Measurements from ENCODE around the gene ITM2C.

Gene ITM2C

DNA sequence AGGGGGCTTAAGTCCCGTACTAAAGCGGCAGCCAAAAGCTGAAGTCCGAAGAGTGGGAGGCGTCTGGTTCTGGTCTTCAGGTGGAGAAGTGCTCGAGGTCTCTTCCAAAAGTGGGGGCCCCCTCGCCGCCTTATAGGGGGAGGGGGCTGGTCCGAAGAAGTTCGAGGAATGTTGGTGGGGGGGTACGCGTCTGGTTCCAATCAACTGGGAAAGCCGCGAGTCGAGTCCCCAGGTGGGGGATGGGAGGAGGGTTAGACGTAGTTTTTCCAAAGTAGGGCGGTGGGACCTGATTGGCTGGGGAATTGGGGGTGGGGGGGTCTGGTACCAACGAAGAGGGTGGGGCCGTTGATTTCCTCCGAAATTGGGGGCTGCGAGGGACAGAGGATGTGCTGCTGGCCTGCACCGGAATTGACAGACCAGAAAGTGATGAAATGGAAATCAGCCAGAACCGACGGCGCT is 594 bp downstream of the ITM2C start:
- DNase-seq, result no peak
- TF ChIP-seq GATA1 (IDR thresholded peaks at IDR 0.05; ENCODE audit: low read depth, low read length) (no peak), POLR2A (IDR thresholded peaks at IDR 0.05; ENCODE audit: low read length) (no peak)

DNA sequence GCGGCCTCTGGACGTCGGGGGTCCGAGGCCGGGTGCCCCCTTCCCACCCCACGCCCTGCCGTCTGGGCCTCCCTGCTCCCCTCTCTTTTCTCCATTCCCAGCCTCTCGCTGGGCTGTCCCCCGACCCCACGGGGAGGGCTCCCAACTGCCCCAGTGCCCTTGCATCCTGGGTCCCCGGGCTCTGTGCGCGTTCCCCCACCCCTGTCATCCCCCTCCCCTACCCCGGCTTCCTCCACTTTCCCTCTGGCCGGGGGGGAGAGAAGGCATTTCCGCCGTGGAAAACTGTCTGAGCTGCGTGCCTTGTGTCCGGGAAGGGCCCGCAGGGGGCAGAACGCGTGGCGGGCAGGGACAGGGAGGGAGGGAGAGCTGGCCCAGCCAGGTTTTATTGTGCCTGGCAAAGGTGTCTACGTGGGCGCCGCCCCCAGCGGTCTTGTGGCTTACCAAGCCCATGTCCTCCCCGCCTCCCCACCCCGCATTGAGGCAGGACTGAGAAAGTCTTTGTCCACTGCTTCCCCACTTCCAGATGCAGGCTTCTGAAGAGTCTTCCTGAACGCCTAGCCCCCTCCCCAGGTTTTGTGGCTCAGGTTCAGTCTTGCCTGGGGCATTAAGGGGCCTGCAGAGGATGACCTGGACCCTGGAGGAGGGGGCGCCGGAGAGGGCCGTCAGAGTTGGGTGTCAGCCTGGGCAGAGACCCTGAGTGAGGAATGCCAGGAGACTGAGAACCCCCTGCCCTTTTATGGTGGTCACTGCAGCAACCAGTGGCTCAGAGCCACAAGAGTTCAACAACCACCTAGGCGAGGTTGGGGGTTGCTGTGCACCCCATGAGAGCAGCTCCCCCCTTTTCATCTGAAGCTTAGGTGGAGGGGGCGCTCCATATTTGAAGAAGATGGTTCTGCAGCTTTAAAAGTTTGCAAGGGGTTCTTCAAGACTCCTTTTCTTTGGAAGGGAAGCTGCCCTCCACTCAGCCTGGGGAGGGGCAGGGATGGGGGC is 1.3 kb downstream of the ITM2C start:
- no peak for DNase-seq
- TF ChIP-seq POLR2A (IDR thresholded peaks at IDR 0.05; ENCODE audit: low read length) (no peak), GATA1 (IDR thresholded peaks at IDR 0.05; ENCODE audit: low read depth, low read length) (no peak)

DNA sequence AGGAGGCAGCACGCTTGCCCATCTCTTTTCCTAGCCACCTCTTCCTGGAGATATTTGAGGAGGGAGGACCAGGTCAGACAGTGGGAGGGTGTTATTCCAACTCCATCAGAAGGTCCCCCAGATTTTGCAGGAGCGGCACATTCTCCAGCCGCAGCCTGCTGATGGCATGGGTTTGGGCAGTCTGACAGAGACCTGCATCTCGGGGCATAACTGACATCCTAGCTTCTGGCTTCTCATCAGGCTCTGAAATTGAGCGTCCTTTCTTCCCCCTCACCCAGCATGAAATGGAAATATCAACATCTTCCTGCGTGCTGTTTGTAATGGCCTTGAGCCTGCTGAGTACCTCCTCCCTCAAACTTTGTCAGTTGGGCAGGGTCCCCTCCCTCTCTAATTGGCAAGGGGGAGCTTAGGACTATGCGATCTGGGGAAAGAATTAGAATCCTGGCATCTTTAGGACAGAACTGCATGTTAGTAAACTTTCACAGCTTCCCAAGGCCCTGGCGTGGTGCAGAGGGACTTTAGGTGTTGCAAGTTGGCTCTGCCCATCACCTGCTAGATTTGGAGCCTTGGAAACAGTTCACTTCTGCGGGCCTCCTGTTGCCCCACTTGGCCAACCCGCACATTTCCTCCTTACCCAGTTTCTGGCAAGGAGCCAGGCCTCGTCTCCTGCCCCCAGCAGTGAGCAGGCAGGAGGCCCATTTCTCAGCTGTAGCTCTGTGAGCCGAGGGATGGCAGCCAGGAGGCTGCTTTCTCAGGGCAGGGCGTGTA is 2.2 kb downstream of the ITM2C start:
- DNase-seq, result peak in 1 of 2 experiments; percentile 15
- TF ChIP-seq GATA1 (IDR thresholded peaks at IDR 0.05; ENCODE audit: low read depth, low read length) (no peak), POLR2A (IDR thresholded peaks at IDR 0.05; ENCODE audit: low read length) (no peak)

DNA sequence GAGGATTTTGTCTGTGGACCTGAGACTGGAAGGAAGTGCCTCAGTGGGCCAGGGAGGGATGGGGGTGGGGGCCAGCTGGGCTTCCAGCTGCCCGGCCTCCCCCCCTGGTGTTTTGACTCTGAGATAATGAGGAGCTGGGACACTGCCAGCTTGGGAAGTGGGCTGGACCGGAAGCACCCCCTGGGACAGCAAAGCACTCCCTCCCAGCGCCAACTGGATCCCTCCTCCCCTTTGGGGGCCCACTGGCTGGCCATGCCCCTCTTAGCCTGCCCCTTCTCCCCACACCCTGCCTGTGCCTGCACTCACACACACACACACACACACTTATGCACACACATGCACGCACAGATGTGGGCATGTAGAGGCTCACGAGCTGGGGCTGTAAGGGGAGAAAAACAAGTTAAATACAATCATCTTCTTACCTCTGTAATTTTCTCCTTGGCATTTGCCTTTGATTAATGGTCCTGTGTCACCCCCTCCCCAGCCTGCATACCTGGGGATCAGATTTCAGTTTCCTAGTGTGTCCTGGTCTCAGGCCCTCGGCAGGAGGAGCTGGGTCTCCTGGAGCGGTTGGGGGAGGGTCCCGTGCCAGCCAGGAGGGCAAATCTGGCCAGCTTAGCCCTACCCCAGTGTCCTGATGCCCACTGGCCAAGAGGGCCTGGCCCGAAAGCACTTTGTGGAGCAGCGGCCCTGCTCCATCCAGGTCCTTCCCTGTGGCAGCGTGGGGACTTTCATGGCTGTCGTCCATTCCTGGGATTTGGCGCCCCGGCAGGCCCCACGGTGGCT is 3.6 kb downstream of the ITM2C start:
- TF ChIP-seq GATA1 (IDR thresholded peaks at IDR 0.05; ENCODE audit: low read depth, low read length) (no peak), POLR2A (IDR thresholded peaks at IDR 0.05; ENCODE audit: low read length) (no peak)

DNA sequence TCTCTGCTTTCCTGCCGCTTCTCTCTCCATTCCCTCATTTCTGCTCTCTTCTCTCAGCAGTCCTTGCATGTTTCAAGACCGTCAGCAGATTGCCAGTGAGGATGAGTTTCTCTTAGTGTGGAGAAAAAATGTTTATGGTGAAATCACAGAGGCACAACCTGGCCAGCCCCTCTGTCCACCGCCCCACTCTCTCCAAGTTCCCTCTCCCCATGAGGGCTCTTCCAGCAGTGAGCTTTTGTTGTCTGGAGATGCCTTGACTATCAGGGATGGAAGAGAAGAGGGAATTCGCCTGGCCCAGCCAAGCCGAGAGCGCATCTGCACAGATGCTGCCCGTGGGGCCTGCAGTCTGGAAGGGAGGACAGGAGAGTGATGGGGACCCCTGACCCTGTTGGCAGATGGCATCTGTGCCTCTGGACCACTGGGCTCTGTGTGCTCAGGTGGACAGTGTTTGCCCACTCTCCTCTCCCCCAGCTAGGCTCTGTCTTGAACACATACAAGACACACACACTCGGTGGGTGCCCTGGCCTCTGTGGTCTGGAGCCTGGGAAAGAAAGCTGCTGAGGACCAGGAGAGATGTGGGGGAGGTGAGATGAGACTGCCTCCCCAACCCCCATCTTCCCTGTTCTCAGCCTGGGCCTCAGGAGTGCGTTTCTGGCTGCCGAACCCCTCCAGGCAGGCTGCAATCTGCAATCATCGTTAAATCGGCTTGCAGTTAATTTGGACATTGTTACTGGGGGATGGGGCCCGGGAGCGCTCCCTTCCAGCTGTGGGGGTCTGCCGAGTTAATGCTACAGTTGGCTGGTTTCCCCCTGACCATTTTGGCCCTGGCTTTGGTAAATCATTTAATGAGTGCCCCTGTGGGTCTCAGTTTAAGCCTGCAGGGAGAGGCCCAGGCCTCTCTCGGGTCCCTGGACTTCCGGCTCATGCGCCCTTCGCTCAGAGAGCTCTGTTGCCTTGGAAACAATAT is 4.5 kb downstream of the ITM2C start:
- DNase-seq, result no peak
- TF ChIP-seq POLR2A (IDR thresholded peaks at IDR 0.05; ENCODE audit: low read length) (no peak), GATA1 (IDR thresholded peaks at IDR 0.05; ENCODE audit: low read depth, low read length) (no peak)

More for the DNA sequence above, 3.6 kb downstream of the ITM2C start:
- DNase-seq, result no peak

DNA sequence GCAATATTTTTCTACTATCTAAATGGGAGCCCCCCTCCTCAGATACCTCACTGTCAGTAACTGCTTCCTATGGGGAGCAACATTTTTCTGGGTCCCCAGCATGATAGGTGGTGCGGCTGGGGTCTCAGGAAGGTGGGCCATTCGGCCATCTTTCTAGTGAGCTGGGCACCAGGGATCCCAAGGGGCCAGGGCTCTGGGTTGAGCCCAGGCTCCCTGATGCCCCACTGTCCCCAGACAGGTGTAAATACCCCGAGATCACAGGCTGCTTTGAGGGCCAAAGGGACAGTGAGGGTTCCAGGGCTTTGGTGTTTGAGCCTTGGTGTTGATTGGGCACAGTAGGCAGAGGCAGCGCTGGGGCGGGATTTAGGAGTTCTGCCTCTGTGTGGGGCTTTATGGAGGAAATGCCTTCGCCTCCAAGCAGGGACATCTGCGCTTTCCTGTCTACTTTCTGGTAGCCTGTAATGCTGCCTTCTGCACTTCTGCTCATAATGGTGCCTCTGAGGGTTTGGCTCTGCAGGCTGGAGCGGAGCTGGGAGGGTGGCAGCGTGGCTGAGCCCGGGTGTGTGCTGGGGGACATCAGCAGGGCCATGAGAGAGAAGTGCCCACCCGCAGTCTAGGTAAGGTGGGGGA is 5.3 kb downstream of the ITM2C start:
- DNase-seq, result no peak
- TF ChIP-seq GATA1 (IDR thresholded peaks at IDR 0.05; ENCODE audit: low read depth, low read length), result no peak
- no peak for TF ChIP-seq POLR2A (IDR thresholded peaks at IDR 0.05; ENCODE audit: low read length)

DNA sequence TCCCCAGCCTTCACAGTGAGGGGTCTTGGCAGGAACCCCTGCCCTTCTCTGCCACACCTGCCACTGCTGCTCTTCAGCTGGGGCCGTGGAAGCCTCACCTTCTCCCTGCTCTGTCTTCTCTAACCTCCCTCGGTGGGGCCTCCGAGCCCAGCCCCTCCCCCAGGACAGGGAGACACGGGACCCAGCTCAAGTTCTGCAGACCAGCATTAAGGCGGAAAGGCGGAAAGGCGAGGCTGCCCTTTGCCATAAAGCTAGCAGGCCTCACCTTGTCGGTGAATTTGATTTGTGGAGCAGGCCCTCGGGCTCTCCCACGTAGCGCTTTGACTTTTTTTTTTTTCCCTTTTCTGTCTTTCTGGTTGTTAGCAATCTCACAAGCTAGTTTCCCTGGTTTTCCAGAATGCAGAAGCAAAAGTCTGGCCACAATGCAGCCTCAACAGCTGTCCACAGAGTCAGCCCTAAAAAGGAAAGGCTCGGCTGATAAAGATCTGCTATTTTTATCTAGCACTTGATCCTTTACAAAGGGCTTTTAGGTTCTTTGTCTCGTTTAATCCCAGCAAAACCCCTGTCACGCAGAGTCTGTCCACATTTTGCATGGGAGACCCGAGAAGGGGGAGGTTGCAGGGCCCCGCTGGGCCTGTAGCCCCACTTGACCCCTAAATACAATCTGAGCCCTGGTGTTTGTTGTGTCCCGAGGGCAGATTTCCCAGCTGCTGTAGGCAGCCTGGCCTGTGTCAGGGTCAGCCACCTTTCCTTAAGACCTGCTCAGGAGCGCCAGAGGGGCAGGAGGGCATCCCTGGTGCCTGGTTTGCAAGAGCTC is 6.0 kb downstream of the ITM2C start:
- no peak for DNase-seq
- TF ChIP-seq POLR2A (IDR thresholded peaks at IDR 0.05; ENCODE audit: low read length) (no peak), GATA1 (IDR thresholded peaks at IDR 0.05; ENCODE audit: low read depth, low read length) (no peak)

DNA sequence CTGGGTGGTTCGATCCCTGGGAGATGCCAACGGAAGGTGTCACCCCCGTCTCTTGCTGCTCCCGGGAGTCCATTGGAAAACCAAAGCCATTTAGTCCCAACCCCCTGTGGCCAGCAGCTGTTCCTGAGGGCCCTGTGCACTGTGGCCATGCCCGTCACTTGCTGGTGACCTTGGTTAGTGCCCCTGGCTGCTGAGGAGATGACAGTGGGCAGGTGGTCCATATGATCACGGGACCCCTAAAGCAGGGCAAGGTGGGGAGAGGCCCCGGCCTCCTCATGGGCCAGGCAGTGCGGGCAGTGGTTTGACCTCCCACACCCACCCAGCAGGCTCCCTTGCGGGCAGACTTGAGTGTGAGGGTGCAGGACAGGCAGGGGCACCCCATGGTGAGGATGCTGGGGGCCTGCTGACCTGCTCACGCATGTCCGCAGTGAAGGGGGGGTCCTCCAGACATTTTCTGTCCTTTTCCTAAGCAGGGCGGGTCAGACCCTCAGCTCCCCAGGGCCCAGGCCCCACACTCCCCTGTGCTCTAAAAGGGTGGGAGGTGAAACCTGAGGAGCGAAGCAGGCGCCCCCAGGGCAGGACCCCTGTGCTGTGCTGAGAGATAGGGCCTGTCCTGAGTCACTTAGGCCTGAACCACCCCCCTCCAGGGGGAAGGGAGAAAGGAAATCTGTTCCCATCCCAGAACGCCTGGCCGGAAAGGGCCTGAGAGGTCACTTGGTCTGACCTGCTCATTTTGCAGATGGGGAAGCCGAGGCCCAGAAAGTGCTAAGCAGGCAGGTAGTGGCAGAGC is 6.8 kb downstream of the ITM2C start:
- no peak for DNase-seq
- TF ChIP-seq GATA1 (IDR thresholded peaks at IDR 0.05; ENCODE audit: low read depth, low read length), result no peak

DNA sequence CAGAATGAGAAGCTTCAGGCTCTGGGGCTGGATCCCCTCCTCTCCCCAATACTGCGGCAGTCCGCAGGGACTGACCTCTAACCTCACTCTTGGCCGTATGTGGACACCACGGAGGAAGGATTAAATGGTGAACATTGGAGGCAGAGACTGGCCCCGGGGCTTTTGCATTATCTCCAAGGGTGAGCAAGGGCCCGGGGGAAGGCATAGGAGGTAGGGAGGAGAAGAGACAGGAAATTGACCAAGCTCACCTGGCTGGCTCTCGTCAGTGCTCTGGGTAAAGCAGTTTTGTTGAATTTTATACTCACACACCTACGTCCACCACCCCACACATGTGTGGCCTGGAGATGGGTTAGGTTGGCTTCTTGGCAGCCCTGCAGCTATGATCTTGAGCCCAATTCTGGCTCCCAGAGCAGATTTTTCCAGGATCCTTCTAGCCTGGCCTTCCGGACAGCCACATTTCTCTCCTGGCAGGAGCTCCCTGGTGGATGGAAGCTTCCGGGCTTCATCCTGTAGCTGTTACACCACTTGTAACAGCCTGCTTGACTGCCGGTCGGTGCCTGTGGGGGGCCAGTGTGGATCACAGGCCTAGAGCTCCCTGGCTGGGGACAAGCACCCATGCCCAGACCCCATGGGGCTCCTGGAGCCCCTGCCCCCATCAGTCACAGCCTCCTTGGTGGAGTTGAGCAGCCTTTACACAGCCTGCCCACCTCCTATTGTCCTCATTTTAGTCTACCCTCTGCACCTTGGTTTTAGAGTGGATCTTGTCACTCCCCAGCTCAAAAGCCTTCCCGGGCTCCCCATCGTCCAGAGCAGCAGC is 7.6 kb downstream of the ITM2C start:
- TF ChIP-seq GATA1 (IDR thresholded peaks at IDR 0.05; ENCODE audit: low read depth, low read length), result no peak
- no peak for TF ChIP-seq POLR2A (IDR thresholded peaks at IDR 0.05; ENCODE audit: low read length)
- no peak for DNase-seq

Measured in erythroblast (primary cell).